Kidney (tissue), 14 donors: Measurements from ENCODE around the gene CCDC116. TPM values are rescaled to one million over a fixed set of nuclear protein-coding genes. Genes with fewer than 3 reads are reported as not detected.

Experiments used
- DNase-seq, 5 donors: peaks; one replicate each; pipeline ENCODE4 v3.0.0-alpha.2; 2013 to 2020
- FAIRE-seq: peaks from 2 replicates; lab custom pipeline; 2012; peaks lifted over from hg19 to GRCh38; lab: Jason Lieb, UNC
- H3K27ac ChIP-seq, 2 donors: one replicate each; pipeline ENCODE4 v1.7.0; 2013; ENCODE audit warnings: low read depth in 2 of 2, low read length in 2 of 2, inconsistent platforms in 1 of 2
- H3K27me3 ChIP-seq: one replicate; pipeline ENCODE4 v1.7.1; 2013; ENCODE audit warnings: low read length, inconsistent platforms; ENCODE audit not compliant: control insufficient read depth, insufficient read depth
- H3K36me3 ChIP-seq, 3 donors: one replicate each; pipeline versions ENCODE4 v1.7.0 to v1.7.1; 2013; ENCODE audit warnings: low read length in 3 of 3, control low read depth in 1 of 3, inconsistent platforms in 1 of 3; ENCODE audit not compliant: insufficient read depth in 3 of 3, control insufficient read depth in 2 of 3
- H3K4me1 ChIP-seq, 3 donors: one replicate each; pipeline versions ENCODE4 v1.7.0 to v1.7.1; 2013; ENCODE audit warnings: low read length in 3 of 3, inconsistent platforms in 1 of 3, low read depth in 1 of 3; ENCODE audit not compliant: control insufficient read depth in 2 of 3, insufficient read depth in 2 of 3
- H3K4me3 ChIP-seq, 3 donors: one replicate each; pipeline versions ENCODE4 v1.7.0 to v1.8.1; 2013; ENCODE audit warnings: low read length in 3 of 3, control low read depth in 1 of 3, inconsistent platforms in 1 of 3
- H3K9ac ChIP-seq, 3 donors: one replicate each; pipeline versions ENCODE4 v1.7.0 to v1.7.1; 2013; ENCODE audit warnings: low read length in 3 of 3, control low read depth in 1 of 3, inconsistent platforms in 1 of 3
- H3K9me3 ChIP-seq, 3 donors: one replicate each; pipeline versions ENCODE4 v1.7.0 to v1.7.1; 2013; ENCODE audit warnings: low read length in 3 of 3, control low read depth in 1 of 3, inconsistent platforms in 1 of 3; ENCODE audit not compliant: control insufficient read depth in 2 of 3, insufficient read depth in 1 of 3
- intact Hi-C: fragments of 100-400 bp; cut with DNase I; formaldehyde crosslinking; loops from one replicate; pipeline ENCODE4 v1.11.1; 2022
- polyA plus RNA-seq: library from polyadenylated mRNA; stranded (reverse); fragments of 350-450 nt; fragmentation: Illumina TruSeq; extraction: RNeasy Lipid Tissue Mini Kit (QIAGEN cat#74804); gene quantifications from one replicate; pipeline ENCODE4 v1.2.3, GENCODE V29; 2014; ENCODE audit warnings: low read depth, low replicate concordance; ENCODE audit not compliant: insufficient read depth
- total RNA-seq: library from RNA; stranded (reverse); fragmentation: NEBNext Ultra II Directional; extraction: Animal tissue kit (Norgen Biotek cat#: 25700); gene quantifications from one replicate; pipeline ENCODE4 v1.2.1, GENCODE V29; 2021
- TF ChIP-seq, protein P1 (sequence below): IDR thresholded peaks from 3 replicates; pipeline ENCODE4 v1.5.1; 2012; ENCODE audit warnings: mild to moderate bottlenecking, moderate library complexity, borderline replicate concordance; ENCODE audit not compliant: insufficient read depth; ENCODE audit errors: extremely low read depth
- donor health status: control.
- donor health status: control.
- donor health status: control.
- donor health status: control.
- donor health status: control.
- donor health status: DM: yes; HTN: yes; CAD: no.
- donor health status: Normal renal cell carcinoma (clear cell type).

The CCDC116 gene
- total and polyA plus RNA-seq, 2 donors from 2014 or later, result 0.22 TPM

DNA sequence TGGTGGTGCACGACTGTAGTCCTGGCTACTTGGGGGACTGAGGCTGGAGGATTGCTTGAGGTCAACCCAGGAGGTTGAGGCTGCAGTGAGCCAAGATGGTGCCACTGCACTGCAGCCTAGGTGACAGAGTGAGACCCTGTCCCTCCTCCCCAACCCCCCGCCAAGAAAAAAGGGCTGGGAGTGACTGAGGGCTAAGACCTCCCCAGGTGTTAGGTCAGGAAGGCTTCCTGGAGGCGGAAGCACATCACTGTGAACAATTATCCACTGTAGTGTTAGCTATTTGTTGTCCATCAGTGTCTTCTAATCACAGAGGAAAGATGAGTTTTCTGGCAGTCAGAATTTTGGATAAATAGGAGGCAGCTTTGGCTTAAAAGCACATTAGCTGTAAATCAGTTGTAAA lies 11.5 kb upstream of the CCDC116 start:
- FAIRE-seq, result no peak
- peaks cover 0 to 3% (median 0%) of the 10 kb centered on the region in 3 donors for H3K4me1 ChIP-seq
- H3K4me3 ChIP-seq, result no peak overlapping the region
- no peak for DNase-seq
- H3K9ac ChIP-seq, result no peak overlapping the region
- intact Hi-C loops, result no loop called here
- TF ChIP-seq, protein P1, sequence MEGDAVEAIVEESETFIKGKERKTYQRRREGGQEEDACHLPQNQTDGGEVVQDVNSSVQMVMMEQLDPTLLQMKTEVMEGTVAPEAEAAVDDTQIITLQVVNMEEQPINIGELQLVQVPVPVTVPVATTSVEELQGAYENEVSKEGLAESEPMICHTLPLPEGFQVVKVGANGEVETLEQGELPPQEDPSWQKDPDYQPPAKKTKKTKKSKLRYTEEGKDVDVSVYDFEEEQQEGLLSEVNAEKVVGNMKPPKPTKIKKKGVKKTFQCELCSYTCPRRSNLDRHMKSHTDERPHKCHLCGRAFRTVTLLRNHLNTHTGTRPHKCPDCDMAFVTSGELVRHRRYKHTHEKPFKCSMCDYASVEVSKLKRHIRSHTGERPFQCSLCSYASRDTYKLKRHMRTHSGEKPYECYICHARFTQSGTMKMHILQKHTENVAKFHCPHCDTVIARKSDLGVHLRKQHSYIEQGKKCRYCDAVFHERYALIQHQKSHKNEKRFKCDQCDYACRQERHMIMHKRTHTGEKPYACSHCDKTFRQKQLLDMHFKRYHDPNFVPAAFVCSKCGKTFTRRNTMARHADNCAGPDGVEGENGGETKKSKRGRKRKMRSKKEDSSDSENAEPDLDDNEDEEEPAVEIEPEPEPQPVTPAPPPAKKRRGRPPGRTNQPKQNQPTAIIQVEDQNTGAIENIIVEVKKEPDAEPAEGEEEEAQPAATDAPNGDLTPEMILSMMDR, result no peak
- H3K9me3 ChIP-seq, result no peaks in the 10 kb centered on the region
- no peak overlapping the region for H3K27ac ChIP-seq
- peaks cover 0 to 8% (median 6%) of the 10 kb centered on the region in 3 donors for H3K36me3 ChIP-seq
- H3K27me3 ChIP-seq, result no peaks in the 10 kb centered on the region

DNA sequence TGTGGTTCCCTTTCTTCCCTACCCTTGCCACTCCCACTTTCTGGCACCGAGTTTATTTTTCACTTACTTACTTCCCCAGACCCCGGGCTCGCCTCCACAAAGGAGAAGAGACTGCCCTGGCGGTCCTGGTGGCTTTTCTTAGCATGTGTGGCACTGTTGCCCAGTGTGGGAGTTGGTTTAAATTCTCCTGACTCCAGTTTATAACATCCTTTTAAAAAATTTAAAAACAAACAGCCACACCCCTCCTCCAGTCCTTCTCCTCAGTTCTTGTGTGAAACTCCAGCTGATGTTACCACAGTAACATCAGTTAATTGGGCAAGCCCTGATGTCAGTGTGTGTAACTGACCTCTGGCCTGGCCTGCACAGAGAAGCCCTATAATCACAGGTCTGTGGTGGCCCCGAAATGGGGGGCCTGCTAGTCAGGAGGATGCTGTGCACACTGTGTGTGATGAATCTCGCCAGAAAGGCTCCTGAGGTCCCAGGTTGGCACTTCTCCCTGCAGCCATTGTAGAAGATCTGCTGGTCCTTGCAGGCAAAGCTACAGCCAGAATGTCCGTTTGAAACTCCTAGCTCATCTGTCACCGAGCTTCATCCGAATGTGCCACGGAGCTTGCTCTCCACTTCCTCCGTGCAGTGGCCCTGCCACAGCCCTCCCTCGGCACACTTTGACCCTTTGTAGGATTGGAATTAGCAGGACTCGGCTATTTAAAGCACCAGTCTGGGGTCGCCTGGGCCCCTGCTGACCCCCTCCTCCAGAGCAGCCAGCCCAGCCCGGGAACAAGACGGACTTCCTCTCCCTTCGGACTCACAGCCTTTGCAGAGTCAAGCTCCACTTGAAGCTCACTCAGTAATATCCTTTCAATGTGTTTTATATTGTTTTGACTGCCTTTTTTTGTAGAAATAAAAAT lies 10.3 kb upstream of the CCDC116 start:
- FAIRE-seq, result no peak

DNA sequence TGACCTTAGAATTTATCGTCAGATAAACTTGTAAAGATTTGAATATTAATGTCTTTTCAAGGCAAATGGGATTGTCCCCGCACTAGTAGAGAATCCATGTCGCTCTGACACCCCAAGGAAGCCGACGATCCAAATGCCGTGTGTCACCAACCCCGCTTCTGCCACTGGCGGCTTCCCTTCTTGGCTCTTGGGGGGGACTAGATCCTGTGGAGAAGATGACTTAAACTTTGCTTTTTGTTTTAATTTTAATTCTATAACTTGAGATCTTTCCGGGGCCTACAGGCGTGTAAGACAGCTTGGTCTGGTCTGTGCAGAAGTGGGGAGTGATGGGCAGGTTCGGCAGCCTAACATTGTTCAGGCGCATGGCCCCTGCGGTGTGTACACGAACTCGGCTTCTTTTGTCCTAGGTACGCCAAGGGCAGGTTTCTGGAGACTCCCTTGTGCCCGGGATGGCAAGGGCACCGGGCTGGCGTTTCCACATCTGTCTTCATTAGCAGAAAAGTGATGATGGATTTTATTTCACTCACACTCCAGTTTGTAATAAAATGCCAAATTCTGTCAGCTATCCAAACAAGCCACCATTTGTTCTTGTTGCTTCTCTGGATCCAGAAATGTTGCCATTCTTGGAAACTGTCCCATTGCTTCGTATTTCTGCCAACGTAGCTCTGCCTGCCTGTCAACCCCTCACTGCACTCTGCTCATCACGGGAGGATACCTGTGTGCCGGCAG lies 9.5 kb upstream of the CCDC116 start:
- Histone ChIP-seq H3K36me3 (peaks cover 0 to 9% (median 6%) of the 10 kb centered on the region in 3 donors), H3K9ac (no peak overlapping the region), H3K4me1 (peaks cover 0 to 3% (median under 1%) of the 10 kb centered on the region in 3 donors), H3K27ac (no peak overlapping the region), H3K27me3 (no peaks in the 10 kb centered on the region), H3K4me3 (no peak overlapping the region), H3K9me3 (no peaks in the 10 kb centered on the region)
- DNase-seq (no peak), FAIRE-seq (no peak)
- intact Hi-C loops, result no loop called here
- TF ChIP-seq, protein P1, result no peak

More for the DNA sequence above, 10.3 kb upstream of the CCDC116 start:
- TF ChIP-seq, protein P1, result no peak
- no peak overlapping the region for H3K27ac ChIP-seq
- peaks cover 0 to 8% (median 6%) of the 10 kb centered on the region in 3 donors for H3K36me3 ChIP-seq
- no peak overlapping the region for H3K9ac ChIP-seq
- H3K4me1 ChIP-seq, result peaks cover 0 to 3% (median 0%) of the 10 kb centered on the region in 3 donors
- no peaks in the 10 kb centered on the region for H3K9me3 ChIP-seq
- intact Hi-C loops, result no loop called here
- no peak for DNase-seq
- H3K27me3 ChIP-seq, result no peaks in the 10 kb centered on the region
- no peak overlapping the region for H3K4me3 ChIP-seq
